Stimulated activated CD4-positive, alpha-beta T cell treated with anti-CD3 and anti-CD28 coated beads, TNF-alpha, amount 100 ng/mL, for 48 hours (primary cell): ENCODE data around the gene FAM171A1.
"Not testable (repeated sequence)": the region's sequence is repeated elsewhere in the genome, so short reads cannot be mapped to it uniquely, and the experiment has no call there.

Experiments used
- DNase-seq, 3 donors: peaks; one replicate each; pipeline ENCODE4 v3.0.0-alpha.2; 2020; ENCODE audit warnings: low read depth in 3 of 3

FAM171A1 gene

DNA sequence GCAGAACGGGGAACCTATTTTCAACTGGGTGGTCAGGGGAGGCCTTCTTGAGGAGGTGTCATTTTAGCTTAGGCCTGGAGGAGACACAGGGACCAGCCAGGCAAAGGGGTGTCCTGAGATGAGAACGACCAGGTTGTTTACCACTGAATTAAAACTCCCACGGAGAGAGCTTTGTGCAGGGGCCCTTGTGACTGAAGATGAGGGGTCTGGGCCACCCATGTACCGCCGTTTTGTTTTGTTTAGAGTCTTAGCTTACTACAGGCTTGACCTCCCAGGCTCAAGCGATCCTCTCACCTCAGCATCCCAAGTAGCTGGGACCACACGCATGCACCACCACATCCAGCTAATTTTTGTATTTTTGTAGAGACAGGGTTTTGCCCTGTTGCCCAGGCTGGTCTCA, 80.4 kb downstream of the FAM171A1 start:
- DNase-seq, result no peak

DNA sequence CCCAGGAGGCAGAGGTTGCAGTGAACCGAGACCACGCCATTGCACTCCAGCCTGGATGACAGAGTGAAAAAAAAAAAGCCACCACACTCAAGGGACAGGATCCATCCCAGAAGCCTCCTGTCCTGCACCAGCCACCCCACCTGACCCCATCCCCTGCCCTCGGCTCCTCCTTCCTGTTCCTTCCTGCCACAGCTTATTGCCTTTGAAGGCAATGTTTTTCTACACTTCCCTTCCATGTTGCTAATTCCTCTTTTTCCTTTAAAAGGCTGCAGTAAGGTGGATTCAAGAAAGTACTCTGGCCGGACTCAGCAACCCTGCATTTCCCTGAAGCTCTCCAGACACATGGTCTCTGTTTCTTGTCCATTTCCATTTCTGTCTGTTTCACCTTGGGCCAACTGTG, 80.9 kb downstream of the FAM171A1 start:
- no peak for DNase-seq

DNA sequence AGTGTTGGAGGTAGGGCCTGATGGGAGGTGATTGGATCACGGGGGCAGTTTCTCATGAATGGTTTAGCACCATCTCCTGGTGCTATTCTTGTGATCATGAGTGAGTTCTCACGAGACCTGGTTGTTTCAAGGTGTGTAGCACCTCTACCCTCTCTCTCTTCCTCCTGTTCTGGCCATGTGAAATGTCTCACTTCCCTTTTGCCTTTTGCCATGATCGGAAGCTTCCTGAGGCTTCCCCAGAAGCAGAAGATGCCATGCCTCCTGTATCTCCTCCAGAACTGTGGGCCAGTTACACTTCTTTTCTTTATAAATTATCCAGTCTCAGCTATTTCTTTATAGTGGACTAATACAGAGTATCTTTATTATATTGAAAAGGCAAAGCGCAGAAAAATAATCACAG, 90.1 kb downstream of the FAM171A1 start:
- no peak for DNase-seq

DNA sequence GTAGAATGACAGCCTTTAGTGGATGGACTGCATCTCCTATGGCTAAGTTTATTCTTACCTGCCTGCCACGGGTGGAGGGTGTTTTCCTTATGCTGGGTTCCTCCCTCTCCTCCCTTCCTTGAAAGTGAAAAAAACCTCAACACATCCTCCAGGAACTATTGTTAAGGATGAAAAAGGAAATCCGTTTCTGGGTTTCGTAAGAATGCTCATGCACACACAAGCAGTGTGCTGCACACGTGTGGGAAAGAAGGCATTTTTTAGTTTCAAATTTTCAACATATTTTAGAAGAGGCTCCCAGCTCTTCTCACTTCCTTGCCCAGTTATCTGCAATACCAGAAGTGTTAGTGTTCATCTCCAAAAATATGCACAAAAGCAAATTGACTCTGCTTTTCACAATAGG, 90.6 kb downstream of the FAM171A1 start:
- DNase-seq, result no peak

DNA sequence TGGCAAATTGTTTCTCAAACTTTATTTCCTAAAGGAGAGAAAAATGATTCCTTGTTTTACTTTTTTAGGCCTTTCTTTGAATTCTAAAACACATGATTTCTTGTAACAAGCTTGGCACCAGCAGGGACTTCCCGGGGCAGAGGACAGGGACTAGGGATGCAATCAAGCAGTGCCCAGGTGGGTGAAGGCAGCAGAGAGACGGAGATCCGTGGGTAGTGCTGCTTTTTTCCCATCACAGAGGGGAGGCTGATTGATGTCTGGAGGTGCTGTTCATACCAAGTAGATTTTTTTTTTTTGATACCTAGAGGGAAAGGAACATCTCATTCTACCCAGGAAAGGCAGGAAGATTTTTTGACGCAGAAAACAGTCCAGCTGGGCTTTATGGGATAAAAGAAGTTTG, 91.9 kb downstream of the FAM171A1 start:
- no peak for DNase-seq

DNA sequence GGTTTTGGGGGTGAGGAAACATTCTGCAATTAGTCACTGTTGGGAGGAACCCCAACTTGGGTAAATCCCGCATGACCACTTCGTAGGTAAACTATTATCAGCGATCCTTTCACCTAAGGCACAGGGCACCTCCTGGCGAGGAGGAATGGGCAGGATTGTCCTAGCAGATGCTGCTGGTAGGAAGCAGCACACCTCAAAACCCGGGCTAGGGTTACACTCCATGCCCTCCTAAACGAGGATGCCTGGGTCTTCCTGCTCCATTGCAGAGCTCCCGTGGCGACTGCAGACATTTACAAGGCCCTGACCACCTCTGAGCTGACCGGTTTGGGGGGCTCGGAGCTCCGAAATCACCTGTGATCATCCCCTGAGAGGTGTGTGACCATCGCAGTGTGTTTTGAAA, 92.3 kb downstream of the FAM171A1 start:
- no peak for DNase-seq

DNA sequence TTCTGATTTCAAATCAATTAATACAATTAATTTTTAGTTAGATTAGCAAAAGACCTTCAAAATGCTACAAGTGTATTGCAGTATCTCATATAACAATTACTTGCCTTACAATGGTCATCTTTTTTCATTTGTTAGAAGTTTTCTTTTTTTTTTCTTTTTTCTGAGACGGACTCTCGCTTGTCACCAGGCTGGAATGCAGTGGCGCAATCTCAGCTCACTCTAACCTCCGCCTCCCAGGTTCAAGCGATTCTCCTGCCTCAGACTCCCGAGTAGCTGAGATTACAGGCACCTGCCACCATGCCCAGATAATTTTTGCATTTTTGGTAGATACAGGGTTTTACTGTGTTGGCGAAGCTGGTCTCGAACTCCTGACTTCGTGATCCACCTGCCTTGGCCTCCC, 95.0 kb downstream of the FAM171A1 start:
- DNase-seq, result not testable (repeated sequence)

DNA sequence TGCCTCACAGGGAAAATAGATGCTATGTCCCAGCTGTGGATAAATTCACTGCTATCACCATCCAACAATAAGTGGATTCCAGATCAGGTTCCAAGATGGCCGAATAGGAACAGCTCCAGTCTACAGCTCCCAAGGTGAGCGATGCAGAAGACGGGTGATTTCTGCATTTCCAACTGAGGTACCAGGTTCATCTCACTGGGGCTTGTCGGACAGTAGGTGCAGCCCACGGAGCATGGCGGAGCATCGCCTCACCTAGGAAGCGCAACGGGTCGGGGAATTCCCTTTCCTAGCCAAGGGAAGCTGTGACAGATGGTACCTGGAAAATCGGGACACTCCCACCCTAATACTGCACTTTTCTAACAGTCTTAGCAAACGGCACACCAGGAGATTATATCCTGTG, 101.3 kb downstream of the FAM171A1 start:
- not testable (repeated sequence) for DNase-seq

DNA sequence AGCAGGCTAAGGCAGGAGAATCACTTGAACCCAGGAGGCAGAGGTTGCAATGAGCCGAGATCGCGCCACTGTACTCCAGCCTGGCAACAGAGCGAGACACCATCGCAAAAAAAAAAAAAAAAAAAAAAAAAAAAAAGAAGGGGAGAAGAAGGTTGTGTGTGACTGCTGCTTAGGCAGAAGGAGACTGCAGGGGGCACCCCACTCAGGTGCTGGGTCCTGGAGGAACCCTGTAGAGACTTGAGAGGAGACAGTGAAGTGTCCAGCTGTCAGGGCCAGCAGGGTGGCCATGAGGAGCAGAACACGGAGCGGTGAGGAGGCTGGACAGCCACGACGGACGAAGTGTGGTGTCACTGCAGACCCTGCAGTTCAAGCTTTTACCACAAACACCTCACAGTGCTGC, 103.6 kb downstream of the FAM171A1 start:
- DNase-seq, result no peak

DNA sequence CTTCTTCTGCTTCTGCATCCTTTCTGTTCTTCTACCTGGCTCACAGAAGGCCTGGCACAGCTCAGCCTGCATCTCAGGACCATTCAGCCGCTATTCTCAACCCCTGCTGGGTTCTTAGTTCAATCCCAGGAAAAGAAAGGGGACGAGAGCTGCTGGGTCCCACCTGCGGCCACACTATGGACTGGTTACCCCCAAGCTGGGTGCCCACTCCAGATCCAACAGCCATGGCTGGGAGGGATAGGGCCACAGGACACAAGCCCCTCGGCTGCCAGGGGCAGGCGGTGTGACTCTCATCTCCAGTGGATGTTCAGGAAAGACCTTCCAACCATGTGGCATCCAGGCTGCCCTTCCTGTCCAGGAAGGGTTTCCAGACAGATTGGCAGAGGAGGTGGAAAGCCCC, 105.0 kb downstream of the FAM171A1 start:
- DNase-seq, result no peak

DNA sequence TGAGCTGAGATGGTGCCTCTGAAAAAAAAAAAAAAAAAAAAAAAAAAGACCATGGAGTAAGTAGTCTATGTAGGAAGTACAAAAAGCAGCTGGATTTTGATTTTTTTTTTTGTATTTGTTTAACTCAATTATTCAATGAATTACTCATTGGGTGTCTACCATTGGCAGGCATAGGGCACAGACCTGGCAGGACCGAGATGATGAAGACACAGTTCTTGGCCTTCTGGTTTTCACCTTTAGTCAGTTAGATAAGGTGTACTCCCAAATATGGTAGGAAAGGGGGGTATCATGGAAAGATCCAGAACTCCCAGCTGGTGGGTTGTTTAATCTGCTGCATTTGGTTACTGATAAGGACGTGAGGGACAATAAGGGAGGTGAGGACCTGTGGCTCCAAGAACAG, 105.5 kb downstream of the FAM171A1 start:
- no peak for DNase-seq

DNA sequence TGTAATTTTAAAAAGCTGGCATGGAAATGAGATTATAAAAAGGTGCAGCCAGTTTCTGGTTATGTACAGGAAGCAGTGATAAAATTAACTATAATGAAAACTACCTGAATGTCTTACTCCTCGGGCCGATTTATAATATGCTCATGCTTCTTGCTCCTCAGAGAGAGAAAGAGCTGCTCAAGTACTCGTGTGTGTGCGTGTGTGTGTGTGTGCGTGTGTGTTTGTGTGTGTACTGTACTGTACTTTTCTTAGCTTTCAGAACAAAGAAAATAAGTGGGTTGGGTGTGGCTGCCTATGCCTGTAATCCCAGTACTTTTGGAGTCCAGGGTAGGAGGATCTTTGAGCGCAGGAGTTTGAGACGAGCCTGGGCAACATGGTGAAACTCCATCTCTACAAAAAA, 106.0 kb downstream of the FAM171A1 start:
- no peak for DNase-seq

DNA sequence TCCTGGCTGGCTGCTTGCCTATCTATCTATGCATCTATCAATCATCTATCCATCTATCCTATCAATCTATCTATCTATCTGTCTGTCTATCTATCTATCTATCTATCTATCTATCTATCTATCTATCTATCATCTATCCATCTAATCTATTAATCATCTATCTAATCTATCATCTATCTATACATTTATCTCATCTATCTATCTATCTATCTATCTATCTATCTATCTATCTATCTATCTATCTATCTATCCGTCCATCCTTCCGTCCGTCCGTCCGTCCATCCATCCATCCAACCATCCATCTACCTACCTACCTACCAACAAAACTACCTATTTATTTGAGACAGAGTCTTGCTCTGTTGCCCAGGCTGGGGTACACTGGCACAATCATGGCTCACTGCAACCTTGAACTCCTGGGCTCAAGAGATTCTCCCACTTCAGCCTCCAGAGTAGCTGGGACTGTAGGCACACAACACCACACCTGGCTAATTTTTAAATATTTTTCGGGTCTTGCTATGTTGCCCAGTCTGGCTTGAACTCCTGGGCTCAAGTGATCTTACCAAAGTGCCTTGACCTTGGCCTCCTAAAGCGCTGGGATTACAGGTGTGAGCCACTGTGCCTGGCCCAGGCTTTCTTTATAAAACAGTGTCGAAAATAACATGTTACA, 107.3 kb downstream of the FAM171A1 start:
- no peak for DNase-seq

DNA sequence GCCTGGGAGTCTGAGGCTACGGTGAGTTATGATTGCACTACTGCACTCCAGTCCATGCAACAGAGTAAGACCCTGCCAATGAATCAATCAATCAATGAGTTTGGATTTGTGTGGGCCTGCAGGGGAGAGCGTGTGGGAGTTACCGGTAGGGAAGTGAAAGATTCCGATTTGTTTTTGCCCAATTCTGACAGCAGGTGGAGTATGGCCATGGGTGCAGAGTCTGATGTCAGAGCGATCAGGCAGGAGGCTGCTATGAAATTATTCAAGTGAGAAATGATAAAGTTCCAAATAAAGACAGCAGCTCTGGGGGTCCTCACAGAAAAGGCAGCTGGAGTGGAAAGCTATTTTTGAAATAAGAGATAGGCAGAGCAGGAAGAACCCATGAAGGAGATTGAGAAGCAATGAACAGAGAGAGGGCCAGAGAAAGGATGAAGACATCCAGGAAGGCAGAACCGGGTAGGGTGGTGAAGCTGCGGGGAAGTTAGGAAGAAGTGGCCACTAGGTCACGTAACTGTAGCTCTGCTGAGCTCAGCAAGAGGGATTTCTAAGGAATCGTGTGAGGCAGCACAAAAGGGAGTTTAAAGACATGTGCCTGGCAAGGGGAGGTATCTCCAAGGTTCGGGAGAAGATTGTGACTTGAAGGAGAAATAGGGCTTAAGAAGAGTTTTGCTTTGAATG, 108.9 kb downstream of the FAM171A1 start:
- no peak for DNase-seq

DNA sequence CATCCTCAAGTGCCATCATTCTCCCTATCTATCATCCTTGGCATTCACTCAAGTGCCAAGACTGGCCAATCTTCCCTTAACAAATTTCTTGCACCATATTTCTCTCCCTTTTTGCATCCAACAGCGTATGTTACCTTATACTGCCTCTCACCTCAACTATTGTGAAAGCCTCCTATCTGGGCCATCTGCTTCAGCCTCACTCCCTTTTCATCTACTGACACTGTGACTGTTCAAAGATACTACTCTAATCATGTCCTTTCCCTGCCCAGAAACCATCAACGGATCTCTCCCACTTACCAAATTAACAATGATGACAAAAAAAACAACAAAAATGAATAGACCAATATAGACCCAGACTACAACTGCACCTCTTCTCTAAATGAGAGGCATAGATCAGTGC, 112.0 kb downstream of the FAM171A1 start:
- DNase-seq, result no peak

DNA sequence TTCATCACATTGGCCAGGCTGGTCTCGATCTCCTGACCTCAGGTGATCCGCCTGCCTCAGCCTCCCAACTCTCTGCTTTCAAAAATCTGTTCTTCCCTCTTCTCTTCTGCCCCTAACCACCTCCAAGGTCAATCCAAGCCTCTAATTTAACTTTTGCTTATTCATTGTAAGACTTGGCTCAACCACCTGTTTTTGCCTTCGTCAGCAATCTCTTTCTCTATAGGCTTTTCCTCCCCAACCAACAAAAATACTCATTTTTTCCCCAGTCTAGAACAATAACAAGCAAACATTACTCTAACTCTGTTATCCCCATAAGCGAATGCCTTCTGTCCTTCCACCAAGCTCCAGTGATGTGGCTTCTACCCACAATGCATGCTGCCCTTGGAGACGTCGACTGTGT, 112.8 kb downstream of the FAM171A1 start:
- no peak for DNase-seq

DNA sequence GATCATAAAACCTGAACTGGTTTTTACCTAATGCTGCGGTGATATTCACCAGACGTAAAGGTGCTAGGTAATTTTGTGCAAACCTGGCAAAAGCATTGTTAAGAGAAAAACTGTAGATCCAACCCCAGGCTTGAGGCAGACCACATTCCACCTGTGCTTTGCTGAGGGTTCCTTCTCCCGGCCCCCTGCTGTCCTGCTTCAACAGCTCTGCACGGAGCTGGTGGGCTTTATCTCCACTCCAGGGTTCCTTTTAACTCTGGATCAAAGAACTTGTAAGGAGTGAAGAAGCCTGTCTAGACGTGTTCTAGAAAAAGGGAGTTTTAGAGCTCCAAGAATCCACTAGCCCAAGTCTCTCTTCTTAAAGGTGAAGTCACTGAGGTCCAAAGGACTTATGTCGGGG, 115.1 kb downstream of the FAM171A1 start:
- DNase-seq, result no peak

DNA sequence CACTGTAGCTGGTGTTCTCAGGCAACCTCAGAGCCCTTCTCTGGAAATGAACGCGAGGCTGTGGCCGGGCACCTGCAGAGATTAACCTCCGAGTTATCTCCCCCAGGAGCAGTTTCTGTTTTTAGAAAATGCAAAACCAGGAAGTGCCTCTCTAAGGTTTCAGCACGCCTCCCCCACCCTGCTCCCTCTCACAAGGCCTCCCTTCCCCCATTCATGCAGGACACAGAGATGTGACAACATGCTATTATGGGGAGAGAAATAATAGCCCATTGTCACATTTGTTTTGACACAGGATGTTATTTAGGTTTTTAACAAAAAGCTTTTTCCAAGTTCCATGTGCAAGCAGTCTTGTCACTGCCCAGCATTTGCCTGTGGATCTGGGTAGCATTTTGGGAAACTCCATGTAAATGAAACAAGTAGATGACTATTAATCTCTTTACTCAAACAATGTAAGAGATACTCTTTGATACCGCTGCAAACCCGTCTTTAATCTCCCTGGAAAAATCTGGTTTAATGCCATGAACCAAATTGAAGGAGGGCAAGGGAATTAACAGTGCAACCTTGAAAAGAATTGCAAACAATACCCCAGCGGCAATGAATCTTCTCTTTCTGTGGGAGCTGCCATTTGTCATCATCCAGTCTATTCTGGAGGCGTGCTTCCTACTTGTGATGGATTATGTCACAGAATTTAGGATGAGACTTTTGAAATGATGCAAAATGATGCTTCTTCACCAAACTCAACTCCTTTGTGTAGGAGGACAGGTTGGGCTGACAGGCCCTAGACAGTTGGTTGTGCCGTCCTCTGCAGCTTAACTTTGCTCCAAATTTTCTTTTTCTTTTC, 116.1 kb downstream of the FAM171A1 start:
- DNase-seq, result peak in 2 of 3 donors; percentile 6 to 9

DNA sequence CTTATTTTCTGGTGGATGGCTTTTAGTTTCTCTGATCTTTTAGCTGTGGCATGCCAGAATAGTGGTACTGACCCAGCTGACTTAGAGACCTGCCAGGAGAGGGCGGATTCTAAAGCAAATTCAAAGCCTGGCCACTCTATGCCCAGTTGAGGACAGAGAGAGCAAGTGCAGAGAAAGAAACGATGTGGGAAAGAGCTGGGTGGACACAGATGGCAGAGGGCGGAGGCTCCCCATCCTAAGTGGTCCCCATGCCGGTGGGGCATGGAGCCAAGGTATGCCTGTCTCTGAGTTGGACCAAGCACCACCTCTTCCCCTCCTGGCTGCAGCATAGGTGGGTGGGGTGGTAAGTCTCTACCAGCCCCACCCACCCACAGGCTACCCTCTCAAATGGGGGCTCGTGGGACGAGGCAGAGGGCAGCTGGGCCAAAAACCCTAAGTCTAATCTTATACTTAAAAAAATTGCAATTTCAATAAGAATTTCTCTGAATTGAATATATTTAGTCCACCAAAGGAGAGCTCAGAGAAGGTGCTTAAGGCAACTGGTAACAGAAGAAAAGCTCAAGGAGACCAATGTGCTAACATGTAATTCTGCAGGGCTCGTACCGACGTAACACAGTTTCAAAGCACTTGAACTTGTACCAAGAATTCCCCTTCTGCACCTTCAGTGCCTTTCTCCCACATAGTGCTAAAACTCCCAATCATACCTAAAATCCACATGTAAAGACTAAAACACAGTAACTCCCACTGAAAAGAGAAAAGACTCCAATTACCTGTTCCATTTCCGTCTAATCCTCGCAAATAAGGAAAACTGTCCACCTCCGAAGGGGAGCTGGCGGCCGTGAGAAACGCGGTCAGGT, 116.9 kb downstream of the FAM171A1 start:
- DNase-seq, result no peak

DNA sequence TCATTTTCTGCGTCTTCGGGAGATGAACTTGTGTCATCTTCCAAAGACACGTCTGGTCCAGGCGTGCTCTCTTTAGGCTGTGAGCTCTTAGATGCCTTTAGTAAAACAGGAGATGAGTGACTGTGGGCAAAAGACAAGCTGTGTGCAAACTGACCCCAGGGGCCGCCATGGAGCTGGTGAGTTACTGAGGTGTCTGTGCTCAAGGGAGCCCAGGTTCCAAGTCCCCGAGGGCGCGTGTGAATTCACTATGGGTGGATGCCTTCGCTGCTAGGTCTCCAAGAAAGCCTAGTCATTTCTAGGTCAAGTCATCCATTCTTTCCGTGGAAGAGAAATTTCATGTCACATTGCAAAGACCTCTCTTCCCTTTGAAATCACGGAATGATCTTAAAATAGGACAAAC, 118.7 kb downstream of the FAM171A1 start:
- no peak for DNase-seq

DNA sequence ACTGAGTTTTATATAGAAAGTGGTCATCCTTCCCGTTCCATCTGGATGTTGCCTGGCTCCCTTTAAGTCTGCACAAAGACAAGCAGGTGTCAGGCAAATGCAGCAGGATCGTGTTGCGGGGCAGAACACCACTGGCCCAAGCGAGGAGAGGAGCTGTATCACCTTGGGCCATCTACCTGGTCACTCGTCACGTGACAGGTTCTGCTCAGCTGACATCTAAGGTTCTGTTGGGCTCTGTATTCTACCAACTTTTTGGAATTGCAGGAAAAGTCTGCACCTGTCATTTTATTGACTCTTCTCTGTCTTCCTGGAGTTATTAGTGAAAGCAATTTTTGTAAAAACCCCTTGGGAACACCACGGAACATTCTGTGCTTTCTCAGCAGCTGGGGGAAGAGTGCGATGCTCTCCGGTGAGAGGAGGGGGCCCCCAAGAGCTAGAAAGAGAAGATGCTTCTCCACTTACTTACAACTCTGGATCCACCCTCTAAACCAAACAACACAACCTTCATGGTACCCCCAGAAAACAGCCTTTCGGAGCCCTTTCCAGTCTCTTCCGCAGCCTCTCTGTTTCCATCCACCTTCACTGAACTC, 119.2 kb downstream of the FAM171A1 start:
- no peak for DNase-seq

DNA sequence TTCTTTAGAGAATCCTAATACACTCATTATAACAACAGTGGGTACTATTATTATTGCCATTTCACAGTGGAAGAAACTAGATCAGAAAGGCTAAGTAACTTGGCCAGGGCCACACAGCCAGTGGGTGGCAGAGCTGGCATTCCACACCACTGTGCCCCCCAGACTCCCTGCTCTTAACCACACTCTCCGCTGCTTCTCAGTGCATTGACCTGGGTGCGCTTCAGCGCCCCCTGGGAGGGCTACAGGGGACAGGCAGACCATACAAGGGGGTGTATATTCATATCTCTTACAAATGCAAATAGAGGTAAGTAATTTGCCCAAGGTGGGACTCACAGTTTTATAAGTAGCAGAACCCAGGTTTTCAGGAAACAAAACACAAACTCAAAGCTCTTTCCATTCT, 125.6 kb downstream of the FAM171A1 start:
- DNase-seq, result no peak
